Measurements from ENCODE around the gene SOAT1. TPM values are rescaled to one million over a fixed set of nuclear protein-coding genes. Genes with fewer than 3 reads are reported as not detected.

Gene SOAT1
- polyA plus RNA-seq, 1 of the 3 experiments (the other 2 are of a cell fraction), result 8.1 TPM

GRCh38 chr1:179341943-179342547, 48.4 kb downstream of the SOAT1 start:
- no peak overlapping the region for H3K4me2 ChIP-seq
- no peaks in the 10 kb centered on the region for H3K27me3 ChIP-seq (ENCODE audit: insufficient read depth)
- no peak for DNase-seq
- no peaks in the 10 kb centered on the region for H3K4me1 ChIP-seq (ENCODE audit: control insufficient read depth in 1 of 2, insufficient read depth in 2 of 2, low read depth in 1 of 2, low read length in 1 of 2)
- H3K79me2 ChIP-seq (ENCODE audit: insufficient read depth), result no peaks in the 10 kb centered on the region
- H3K4me3 ChIP-seq (ENCODE audit: low read depth in 2 of 2, low read length in 1 of 2), result no peak overlapping the region
- TF ChIP-seq, protein P1, sequence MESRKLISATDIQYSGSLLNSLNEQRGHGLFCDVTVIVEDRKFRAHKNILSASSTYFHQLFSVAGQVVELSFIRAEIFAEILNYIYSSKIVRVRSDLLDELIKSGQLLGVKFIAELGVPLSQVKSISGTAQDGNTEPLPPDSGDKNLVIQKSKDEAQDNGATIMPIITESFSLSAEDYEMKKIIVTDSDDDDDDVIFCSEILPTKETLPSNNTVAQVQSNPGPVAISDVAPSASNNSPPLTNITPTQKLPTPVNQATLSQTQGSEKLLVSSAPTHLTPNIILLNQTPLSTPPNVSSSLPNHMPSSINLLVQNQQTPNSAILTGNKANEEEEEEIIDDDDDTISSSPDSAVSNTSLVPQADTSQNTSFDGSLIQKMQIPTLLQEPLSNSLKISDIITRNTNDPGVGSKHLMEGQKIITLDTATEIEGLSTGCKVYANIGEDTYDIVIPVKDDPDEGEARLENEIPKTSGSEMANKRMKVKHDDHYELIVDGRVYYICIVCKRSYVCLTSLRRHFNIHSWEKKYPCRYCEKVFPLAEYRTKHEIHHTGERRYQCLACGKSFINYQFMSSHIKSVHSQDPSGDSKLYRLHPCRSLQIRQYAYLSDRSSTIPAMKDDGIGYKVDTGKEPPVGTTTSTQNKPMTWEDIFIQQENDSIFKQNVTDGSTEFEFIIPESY (IDR thresholded peaks at IDR 0.05; ENCODE audit: borderline replicate concordance, low read depth), result no peak
- TF ChIP-seq RAD21 (IDR thresholded peaks at IDR 0.05; ENCODE audit: low read length) (no peak), PBX3 (IDR thresholded peaks at IDR 0.05) (no peak), FOXJ3 (CRISPR knock-in tag; IDR thresholded peaks at IDR 0.05) (no peak), RFX5 (IDR thresholded peaks at IDR 0.05; ENCODE audit: low read length) (no peak), TCF12 (IDR thresholded peaks at IDR 0.05) (no peak), TEAD4 (IDR thresholded peaks at IDR 0.05; ENCODE audit: borderline replicate concordance, insufficient read depth) (no peak), NRF1 (IDR thresholded peaks at IDR 0.05; ENCODE audit: low read depth, low read length) (no peak), JUND (IDR thresholded peaks at IDR 0.05) (no peak), SMC3 (IDR thresholded peaks at IDR 0.05; ENCODE audit: low read depth, low read length) (no peak), MXI1 (IDR thresholded peaks at IDR 0.05; ENCODE audit: low read depth, low read length) (no peak), POLR2AphosphoS5 (IDR thresholded peaks at IDR 0.05; ENCODE audit: low read depth, low read length) (no peak), RXRA (IDR thresholded peaks at IDR 0.05; ENCODE audit: borderline replicate concordance, low read depth) (no peak), EP300 (IDR thresholded peaks at IDR 0.05; ENCODE audit: borderline replicate concordance in 1 of 2, low read depth in 1 of 2, low read length in 1 of 2) (no peak)
- TF ChIP-seq, protein P2, sequence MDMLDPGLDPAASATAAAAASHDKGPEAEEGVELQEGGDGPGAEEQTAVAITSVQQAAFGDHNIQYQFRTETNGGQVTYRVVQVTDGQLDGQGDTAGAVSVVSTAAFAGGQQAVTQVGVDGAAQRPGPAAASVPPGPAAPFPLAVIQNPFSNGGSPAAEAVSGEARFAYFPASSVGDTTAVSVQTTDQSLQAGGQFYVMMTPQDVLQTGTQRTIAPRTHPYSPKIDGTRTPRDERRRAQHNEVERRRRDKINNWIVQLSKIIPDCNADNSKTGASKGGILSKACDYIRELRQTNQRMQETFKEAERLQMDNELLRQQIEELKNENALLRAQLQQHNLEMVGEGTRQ (IDR thresholded peaks at IDR 0.05; ENCODE audit: borderline replicate concordance, low read depth, low read length), result no peak
- peaks cover 30 to 56% of the 10 kb centered on the region in 2 experiments for H3K36me3 ChIP-seq (replicated peaks in 1 of 2; ENCODE audit: control insufficient read depth in 1 of 2, insufficient read depth in 2 of 2, low read length in 1 of 2)
- H3K9me3 ChIP-seq, result no peaks in the 10 kb centered on the region
- H3K9me2 ChIP-seq, result no peaks in the 10 kb centered on the region
- ChIA-PET CTCF (no interaction called here), POLR2A (no interaction called here)
- H3K27ac ChIP-seq (ENCODE audit: low read depth in 2 of 2, low read length in 1 of 2), result no peak overlapping the region
- no peaks in the 10 kb centered on the region for H3F3A ChIP-seq (replicated peaks; ENCODE audit: insufficient read depth)
- H2AFZ ChIP-seq (ENCODE audit: low read depth), result no peak overlapping the region
- no peaks in the 10 kb centered on the region for H4K20me1 ChIP-seq (ENCODE audit: insufficient read depth)
- no peak overlapping the region for H3K9ac ChIP-seq
- WGBS (ENCODE audit: low lambda C conversion rate), result 87% methylated on average over 4 of the region's 4 CpGs

Data from SK-N-SH (cell line).